ENCODE results near the gene PBXIP1. TPM values are rescaled to one million over a fixed set of nuclear protein-coding genes. Genes with fewer than 3 reads are reported as not detected.
A peak's percentile ranks its signal among the peaks of the same experiment; 100 is the strongest.

PBXIP1 gene
- total and polyA plus RNA-seq, 2 of the 13 experiments (the other 11 are each of a cell fraction or from before 2014, with no cell fraction given): 16.3 to 31.9 TPM

- TSS peak; percentile 99 for BruUV-seq (replicated peaks)
- 78% methylated on average over 6 of the region's 6 CpGs for WGBS (ENCODE audit: low lambda C conversion rate)
- Histone ChIP-seq H3K9me3 (ENCODE audit: low read length) (no peaks in the 10 kb centered on the region), H3K4me2 (ENCODE audit: low read depth, low read length) (peak overlapping the region; percentile 73), H3K79me2 (ENCODE audit: insufficient read depth, low read length) (peaks cover 37% of the 10 kb centered on the region), H3K36me3 (replicated peaks in 1 of 2; ENCODE audit: control insufficient read depth in 1 of 2, insufficient read depth in 2 of 2, low read length in 2 of 2) (peaks cover 2 to 18% of the 10 kb centered on the region in 2 experiments), H3K9ac (ENCODE audit: insufficient read depth, low read depth, low read length) (peak overlapping the region; percentile 72), H3K4me3 (replicated peaks in 1 of 3; ENCODE audit: insufficient read depth in 1 of 3, low read depth in 2 of 3, low read length in 3 of 3) (peak overlapping the region; percentile 33 to 59 (median 35); a peak in 5 of 6 replicates), H3K27ac (ENCODE audit: extremely low read length, insufficient read depth, low read length) (peak overlapping the region; percentile 60), H4K20me1 (ENCODE audit: insufficient read depth, low read length) (no peaks in the 10 kb centered on the region), H3K4me1 (ENCODE audit: insufficient read depth, low read length) (peaks cover 34% of the 10 kb centered on the region), H3K27me3 (ENCODE audit: control insufficient read depth in 1 of 2, insufficient read depth in 2 of 2, low read length in 2 of 2) (no peaks in the 10 kb centered on the region), H2AFZ (ENCODE audit: low read length) (no peak overlapping the region)
- intact Hi-C loops (cut with micrococcal nuclease; ENCODE audit: unreplicated experiment) (no loop called here), in situ Hi-C loops (cut with HindIII; ENCODE audit: extremely low pct_ligation_motif_present, low pct_unique_long_range_greater_than_20kb) (loop anchor here (5.0 kb wide), 1 partner anchor 80 kb away; the partner anchor contains the start of gene EFNA4)
- TF ChIP-seq ZNF616 (CRISPR knock-in tag; IDR thresholded peaks at IDR 0.05; ENCODE audit: low read depth) (no peak), MAF1 (CRISPR knock-in tag; IDR thresholded peaks at IDR 0.05; ENCODE audit: borderline replicate concordance) (no peak), CENPX (CRISPR knock-in tag; IDR thresholded peaks at IDR 0.05) (no peak), JDP2 (CRISPR knock-in tag; IDR thresholded peaks at IDR 0.05; ENCODE audit: borderline replicate concordance) (no peak), ZNF589 (CRISPR knock-in tag; conservative IDR thresholded peaks at IDR 0.05) (no peak), SATB2 (CRISPR knock-in tag; IDR thresholded peaks at IDR 0.05) (no peak)
- CTCF ChIA-PET (ENCODE audit: low intra/inter-chr PET ratio, low total read pairs): no interaction called here
- DNase-seq (ENCODE audit: low spot score): no peak
- ATAC-seq: no peak
- POLR2A ChIA-PET: no interaction called here
- FAIRE-seq: no peak
These were observed 26.4 kb upstream of the PBXIP1 start for GRCh38 chr1:154982341-154982740.

GRCh38 chr1:154978360-154978759, 22.5 kb upstream of the PBXIP1 start:
- ATAC-seq (no peak), DNase-seq (ENCODE audit: low spot score) (no peak), FAIRE-seq (no peak)
- no peak overlapping the region for H2AFZ ChIP-seq (ENCODE audit: low read length)
- no peak overlapping the region for H3K4me3 ChIP-seq (replicated peaks in 1 of 3; ENCODE audit: insufficient read depth in 1 of 3, low read depth in 2 of 3, low read length in 3 of 3)
- intact Hi-C loops (cut with micrococcal nuclease; ENCODE audit: unreplicated experiment): no loop called here
- POLR2A ChIA-PET: no interaction called here
- H3K9me3 ChIP-seq (ENCODE audit: low read length): no peaks in the 10 kb centered on the region
- no peak overlapping the region for H3K27ac ChIP-seq (ENCODE audit: extremely low read length, insufficient read depth, low read length)
- H3K9ac ChIP-seq (ENCODE audit: insufficient read depth, low read depth, low read length): no peak overlapping the region
- in situ Hi-C loops (cut with HindIII; ENCODE audit: extremely low pct_ligation_motif_present, low pct_unique_long_range_greater_than_20kb): no loop called here
- H4K20me1 ChIP-seq (ENCODE audit: insufficient read depth, low read length): no peaks in the 10 kb centered on the region
- BruUV-seq (replicated peaks): no TSS peak
- no peaks in the 10 kb centered on the region; a peak in 1 of 5 replicates for H3K27me3 ChIP-seq (ENCODE audit: control insufficient read depth in 1 of 2, insufficient read depth in 2 of 2, low read length in 2 of 2)
- CTCF ChIA-PET (ENCODE audit: low intra/inter-chr PET ratio, low total read pairs): no interaction called here
- peaks cover 50% of the 10 kb centered on the region for H3K79me2 ChIP-seq (ENCODE audit: insufficient read depth, low read length)
- 97% methylated on average over 3 of the region's 3 CpGs for WGBS (ENCODE audit: low lambda C conversion rate)
- H3K4me1 ChIP-seq (ENCODE audit: insufficient read depth, low read length): peaks cover 29% of the 10 kb centered on the region
- H3K4me2 ChIP-seq (ENCODE audit: low read depth, low read length): no peak overlapping the region
- H3K36me3 ChIP-seq (replicated peaks in 1 of 2; ENCODE audit: control insufficient read depth in 1 of 2, insufficient read depth in 2 of 2, low read length in 2 of 2): peaks cover 2 to 18% of the 10 kb centered on the region in 2 experiments
- TF ChIP-seq NFE2 (CRISPR knock-in tag; IDR thresholded peaks at IDR 0.05) (no peak), IKZF1 (IDR thresholded peaks at IDR 0.05) (no peak), ARID3A (IDR thresholded peaks at IDR 0.05; ENCODE audit: low read depth, low read length) (no peak), SPEN (CRISPR knock-in tag; IDR thresholded peaks at IDR 0.05; ENCODE audit: low read depth) (no peak), AGO1 (IDR thresholded peaks at IDR 0.05; ENCODE audit: low read depth, low read length, poor library complexity, severe bottlenecking) (no peak), USF2 (IDR thresholded peaks at IDR 0.05; ENCODE audit: low read depth, low read length) (no peak), USF2 (CRISPR knock-in tag; IDR thresholded peaks at IDR 0.05; ENCODE audit: borderline replicate concordance) (no peak)
